K562 (cell line): ENCODE results near the gene ADCY1. TPM values are rescaled to one million over a fixed set of nuclear protein-coding genes. Genes with fewer than 3 reads are reported as not detected.

Experiments used
- ATAC-seq: fragments of 200-7000 bp; cut with Tn5 transposase; 3 replicates; pipeline ENCODE4 v1.9.1; 2020; ENCODE audit warnings: moderate library complexity
- BruUV-seq: library from RNA; stranded (reverse); fragments of 400-500 nt; replicated peaks from 2 replicates; lab custom pipeline; 2021; lab: Mats Ljungman, UMichigan
- CTCF ChIA-PET: fragments of 300-600 bp; formaldehyde crosslinking; extraction: SDS; loops from one replicate; lab custom pipeline; 2021; ENCODE audit warnings: low intra/inter-chr PET ratio; lab: Yijun Ruan, JAX
- POLR2A ChIA-PET: fragments of 300-600, 350-650 bp; sonication (Branson Sonifier 250); formaldehyde crosslinking; extraction: SDS; loops from one replicate; lab custom pipeline; 2021; ENCODE audit warnings: antibody characterized with exemption, inconsistent platforms; lab: Yijun Ruan, JAX
- DNase-seq, 4 experiments: peaks; one replicate each; pipeline versions ENCODE4 v3.0.0 to v3.0.0-alpha.2; 2011 to 2018; ENCODE audit warnings: low spot score in 3 of 4, mixed read lengths in 3 of 4; ENCODE audit errors: extremely low read depth in 1 of 4
- FAIRE-seq: peaks from 2 replicates; lab custom pipeline; 2011; peaks lifted over from hg19 to GRCh38; lab: Jason Lieb, UNC
- H2AFZ ChIP-seq: 2 replicates; pipeline ENCODE4 v1.6.0; 2011; ENCODE audit warnings: low read depth, low read length, control low read depth, inconsistent platforms
- H3K27ac ChIP-seq: fragments of 200-600 bp; 3 replicates; pipeline ENCODE4 v1.8.0; 2011; ENCODE audit warnings: low read depth, mild to moderate bottlenecking, control low read depth, inconsistent platforms, low read length, moderate library complexity, mixed read lengths; ENCODE audit errors: extremely low read depth
- H3K27me3 ChIP-seq, 2 experiments: fragments of 300-600 bp in 1 of 2; 2 replicates in 1 of 2; 3 replicates in 1 of 2; pipeline versions ENCODE4 v1.6.0 to v1.8.0; 2011; ENCODE audit warnings: inconsistent platforms in 2 of 2, low read length in 2 of 2, mild to moderate bottlenecking in 1 of 2, mixed read lengths in 1 of 2, moderate library complexity in 1 of 2; ENCODE audit not compliant: control insufficient read depth in 2 of 2, insufficient read depth in 2 of 2
- H3K36me3 ChIP-seq: fragments of 300-600 bp; 3 replicates; pipeline ENCODE4 v1.8.0; 2011; ENCODE audit warnings: mild to moderate bottlenecking, low read length, inconsistent platforms; ENCODE audit not compliant: control insufficient read depth, insufficient read depth
- H3K4me1 ChIP-seq, 2 experiments: fragments of 200-600 bp in 1 of 2; replicated peaks in 1 of 2; 2 replicates in 1 of 2; 3 replicates in 1 of 2; pipeline versions ENCODE4 v1.5.1 to v1.8.0; 2011; ENCODE audit warnings: inconsistent platforms in 2 of 2, low read length in 2 of 2, mild to moderate bottlenecking in 1 of 2, mixed read lengths in 1 of 2, moderate library complexity in 1 of 2; ENCODE audit not compliant: control insufficient read depth in 2 of 2, insufficient read depth in 2 of 2
- H3K4me2 ChIP-seq: 2 replicates; pipeline ENCODE4 v1.6.1; 2011; ENCODE audit warnings: low read length, control low read depth, inconsistent platforms, mixed read lengths; ENCODE audit not compliant: insufficient read depth
- H3K4me3 ChIP-seq: fragments of 200-600 bp; sonication (generic), shearing (Covaris generic); 2 replicates; pipeline ENCODE4 v1.5.1; 2016; ENCODE audit warnings: control low read depth, inconsistent platforms
- H3K79me2 ChIP-seq: fragments of 200-600 bp; 3 replicates; pipeline ENCODE4 v1.8.0; 2011; ENCODE audit warnings: low read length, inconsistent platforms; ENCODE audit not compliant: control insufficient read depth, insufficient read depth
- H3K9ac ChIP-seq, 2 experiments: 2 replicates each; pipeline versions ENCODE4 v1.6.0 to v1.6.1; 2011; ENCODE audit warnings: low read depth in 2 of 2, low read length in 2 of 2, control low read depth in 1 of 2, inconsistent platforms in 1 of 2, mild to moderate bottlenecking in 1 of 2, mixed read lengths in 1 of 2; ENCODE audit not compliant: insufficient read depth in 1 of 2
- H3K9me1 ChIP-seq: one replicate; pipeline ENCODE4 v1.6.0; 2011; ENCODE audit warnings: inconsistent platforms, mild to moderate bottlenecking, low read length, moderate library complexity; ENCODE audit not compliant: control insufficient read depth, insufficient read depth
- H3K9me3 ChIP-seq: replicated peaks from 2 replicates; pipeline ENCODE4 v1.5.1; 2011; ENCODE audit warnings: low read depth, low read length, inconsistent platforms; ENCODE audit not compliant: control insufficient read depth, insufficient read depth
- H4K20me1 ChIP-seq: replicated peaks from 2 replicates; pipeline ENCODE4 v1.6.1; 2011; ENCODE audit warnings: low read length, inconsistent platforms, mixed read lengths; ENCODE audit not compliant: control insufficient read depth, insufficient read depth
- ATF6 ChIP-seq: sonication (generic); formaldehyde crosslinking; IDR thresholded peaks from 2 replicates; pipeline ENCODE4 v1.4.0; 2020; ENCODE audit warnings: mild to moderate bottlenecking, missing genetic modification reagents
- EP300 ChIP-seq: IDR thresholded peaks from 2 replicates; pipeline ENCODE4 v1.6.1; 2012; ENCODE audit warnings: low read length, improper control_type of control experiment
- PHF8 ChIP-seq: fragments of 200-600 bp; sonication (generic); IDR thresholded peaks from 2 replicates; pipeline ENCODE4 v1.6.1; 2012; ENCODE audit warnings: mixed run types, mild to moderate bottlenecking, inconsistent platforms, low read length, moderate library complexity, borderline replicate concordance
- RFX5 ChIP-seq: IDR thresholded peaks from 2 replicates; pipeline ENCODE4 v1.6.1; 2011; ENCODE audit warnings: low read depth, mild to moderate bottlenecking, improper control_type of control experiment, low read length
- SIN3A ChIP-seq, 2 experiments: fragments of 150-350 bp in 1 of 2; IDR thresholded peaks; 2 replicates each; pipeline ENCODE4 v1.6.1; 2011 to 2016; ENCODE audit warnings: borderline replicate concordance in 2 of 2, low read depth in 2 of 2, low read length in 2 of 2, mild to moderate bottlenecking in 2 of 2, moderate library complexity in 2 of 2; ENCODE audit not compliant: control insufficient read depth in 1 of 2
- ZEB2 ChIP-seq: fragments of 450-650 bp; IDR thresholded peaks from 2 replicates; pipeline ENCODE4 v1.6.1; 2016
- ZNF318 ChIP-seq, 2 experiments: fragments of 450-650 bp; IDR thresholded peaks; 2 replicates each; pipeline ENCODE4 v1.6.1; 2016; ENCODE audit warnings: mild to moderate bottlenecking in 2 of 2, borderline replicate concordance in 1 of 2, low read depth in 1 of 2, moderate library complexity in 1 of 2
- ZNF444 ChIP-seq: fragments of 250-450 bp; sonication (Bioruptor Pico); IDR thresholded peaks from 2 replicates; pipeline ENCODE4 v1.4.0; 2020; ENCODE audit warnings: mild to moderate bottlenecking, moderate library complexity
- ZNF511 ChIP-seq: sonication (generic); formaldehyde crosslinking; IDR thresholded peaks from 2 replicates; pipeline ENCODE4 v1.8.0; 2022; ENCODE audit warnings: mild to moderate bottlenecking, missing genetic modification reagents
- WGBS: fragments of 100-300 bp; shearing (Covaris generic); methylation state at CpG from one replicate; pipeline ENCODE4 v1.1.6; 2016; ENCODE audit warnings: low coverage, mixed read lengths; ENCODE audit not compliant: insufficient coverage; ENCODE audit errors: missing lambda C conversion rate; 5-methylcytosine and 5-hydroxymethylcytosine counted together
- in situ Hi-C: fragments of 300-500 bp; cut with MboI; formaldehyde crosslinking; loops from 4 replicates; pipeline ENCODE4 v1.15.0; 2018; ENCODE audit warnings: inconsistent platforms, mixed read lengths
- intact Hi-C: fragments of 100-400 bp; cut with micrococcal nuclease; formaldehyde crosslinking; loops from 2 replicates; pipeline ENCODE4 v1.14.2; 2022
- polyA plus RNA-seq, 8 experiments: library from polyadenylated mRNA; depleted of rRNA in 4 of 8; stranded (reverse) in 5 of 8; unstranded in 3 of 8; fragments of >200 nt; fragmentation: Nextera tagmentation in 2 of 8; fragmentation: Illumina TruSeq in 1 of 8; extraction: Ambion mirVana in 2 of 8; extraction: Trizol in 1 of 8; gene quantifications; 2 replicates each; pipeline versions ENCODE4 v1.2.1 to v1.2.3, GENCODE V29; 2011 to 2014; ENCODE audit warnings: inconsistent platforms in 1 of 8, missing spikeins in 1 of 8
- total RNA-seq, 7 experiments: library from RNA; depleted of rRNA in 6 of 7; stranded (reverse); fragments of >200 nt in 6 of 7; fragmentation: Illumina TruSeq in 2 of 7; extraction: Trizol in 2 of 7; gene quantifications; 2 replicates each; pipeline versions ENCODE4 v1.2.1 to v1.2.3, GENCODE V29; 2011 to 2021; ENCODE audit warnings: low replicate concordance in 1 of 7

ADCY1 gene
- total and polyA plus RNA-seq, 9 of the 15 experiments (the other 6 are each of a cell fraction or from before 2014, with no cell fraction given) = under 0.01 to 0.18 (median 0.10) TPM; not detected in 4

- no peak overlapping the region for H3K4me2 ChIP-seq
- H3K27ac ChIP-seq = no peak overlapping the region
- ChIA-PET POLR2A (no interaction called here), CTCF (no interaction called here)
- no peak for ATAC-seq
- peaks cover 0 to 30% of the 10 kb centered on the region in 2 experiments; a peak in 3 of 5 replicates for H3K27me3 ChIP-seq
- H3K36me3 ChIP-seq = no peaks in the 10 kb centered on the region
- no TSS peak for BruUV-seq
- H3K9me1 ChIP-seq = no peaks in the 10 kb centered on the region
- no peak overlapping the region for H3K4me3 ChIP-seq
- no peaks in the 10 kb centered on the region for H3K4me1 ChIP-seq
- H3K9me3 ChIP-seq = no peaks in the 10 kb centered on the region
- H4K20me1 ChIP-seq = no peaks in the 10 kb centered on the region; the same call in 1 of the 2 replicates
- no peak for DNase-seq
- 2% methylated on average over 11 of the region's 12 CpGs for WGBS
- no peak overlapping the region for H2AFZ ChIP-seq
- in situ Hi-C loops (no loop called here), intact Hi-C loops (no loop called here)
- H3K79me2 ChIP-seq = no peaks in the 10 kb centered on the region
- no peak overlapping the region for H3K9ac ChIP-seq
- FAIRE-seq = no peak
- TF ChIP-seq PHF8 = no peak
- no peak for TF ChIP-seq ZNF511 (CRISPR knock-in tag)
- no peak for TF ChIP-seq ZNF318 (IDR thresholded peaks at IDR 0.05; ENCODE audit: borderline replicate concordance in 1 of 2, low read depth in 1 of 2)
- TF ChIP-seq ATF6 (CRISPR knock-in tag) = no peak
- TF ChIP-seq ZNF444 = no peak
- no peak for TF ChIP-seq RFX5
- no peak for TF ChIP-seq ZEB2
- no peak for TF ChIP-seq SIN3A (IDR thresholded peaks at IDR 0.05; ENCODE audit: borderline replicate concordance in 2 of 2, control insufficient read depth in 1 of 2, low read depth in 2 of 2, low read length in 2 of 2)
- no peak for TF ChIP-seq EP300
Observed at GRCh38 chr7:45586542-45587520, 12.7 kb downstream of the ADCY1 start.
